HG02678 (cell line): ENCODE results near the gene PAMR1.
"Not testable (repeated sequence)": the region's sequence is repeated elsewhere in the genome, so short reads cannot be mapped to it uniquely, and the experiment has no call there.

Experiments
- ATAC-seq: cut with Tn5 transposase; IDR thresholded peaks from one replicate; pipeline ENCODE4 v1.9.1; 2021; ENCODE audit warnings: mild to moderate bottlenecking, moderate library complexity; ENCODE audit not compliant: unreplicated experiment

The PAMR1 gene

GRCh38 chr11:35525501-35526175 lies at the start of gene PAMR1:
PAMR1 (minus strand) TSS chr11:35525616; CDS start chr11:35525585, 31 bp downstream.
- no peak for ATAC-seq

- ATAC-seq = no peak
Measured at GRCh38 chr11:35571696-35572095, 46.3 kb upstream of the PAMR1 start.

GRCh38 chr11:35567737-35568465 lies 42.5 kb upstream of the PAMR1 start:
- no peak for ATAC-seq

GRCh38 chr11:35566885-35567284 lies 41.5 kb upstream of the PAMR1 start:
- ATAC-seq = no peak

GRCh38 chr11:35566181-35566580 lies 40.8 kb upstream of the PAMR1 start:
- ATAC-seq = no peak

GRCh38 chr11:35564245-35564595 lies 38.8 kb upstream of the PAMR1 start:
- no peak for ATAC-seq

- no peak for ATAC-seq
Measured at GRCh38 chr11:35563484-35564244, 38.2 kb upstream of the PAMR1 start.

- ATAC-seq = no peak
Measured at GRCh38 chr11:35559949-35560348, 34.5 kb upstream of the PAMR1 start.

- no peak for ATAC-seq
Measured at GRCh38 chr11:35558513-35558912, 33.1 kb upstream of the PAMR1 start.

- ATAC-seq = no peak
Measured at GRCh38 chr11:35555488-35555887, 30.1 kb upstream of the PAMR1 start.

- no peak for ATAC-seq
Measured at GRCh38 chr11:35554491-35555437, 29.3 kb upstream of the PAMR1 start.

- ATAC-seq = no peak
Measured at GRCh38 chr11:35553831-35554230, 28.4 kb upstream of the PAMR1 start.

- no peak for ATAC-seq
Measured at GRCh38 chr11:35553021-35553420, 27.6 kb upstream of the PAMR1 start.

- ATAC-seq = no peak
Measured at GRCh38 chr11:35552616-35553015, 27.2 kb upstream of the PAMR1 start.

GRCh38 chr11:35550374-35551036 lies 25.1 kb upstream of the PAMR1 start:
- no peak for ATAC-seq

- no peak for ATAC-seq
Measured at GRCh38 chr11:35549787-35550186, 24.4 kb upstream of the PAMR1 start.

GRCh38 chr11:35548925-35549561 lies 23.6 kb upstream of the PAMR1 start:
- ATAC-seq = no peak

GRCh38 chr11:35547995-35548394 lies 22.6 kb upstream of the PAMR1 start:
- not testable (repeated sequence) for ATAC-seq

GRCh38 chr11:35546317-35546716 lies 20.9 kb upstream of the PAMR1 start:
- ATAC-seq = no peak
